IMR-90 (cell line): ENCODE data around the gene EXOC3L4. TPM values are rescaled to one million over a fixed set of nuclear protein-coding genes. Genes with fewer than 3 reads are reported as not detected.

Source experiments
- ATAC-seq: fragments of 200-7000 bp; cut with Tn5 transposase; 2 replicates; pipeline ENCODE4 v1.9.1; 2020; ENCODE audit warnings: low read depth, mild to moderate bottlenecking, moderate library complexity
- BruUV-seq: library from RNA; stranded (reverse); fragments of 400-500 nt; replicated peaks from 2 replicates; lab custom pipeline; 2021; lab: Mats Ljungman, UMichigan
- CTCF ChIA-PET: fragments of 300-600 bp; formaldehyde crosslinking; extraction: SDS; loops from one replicate; lab custom pipeline; 2021; ENCODE audit warnings: antibody characterized with exemption; lab: Yijun Ruan, JAX
- POLR2A ChIA-PET: fragments of 300-600 bp; sonication (Branson Sonifier 250); formaldehyde crosslinking; loops from one replicate; lab custom pipeline; 2022; ENCODE audit warnings: antibody characterized with exemption; ENCODE audit not compliant: unreplicated experiment; lab: Charles Lee
- DNase-seq: peaks from one replicate; pipeline ENCODE4 v3.0.0; 2013
- H2AFZ ChIP-seq: replicated peaks from 2 replicates; pipeline ENCODE3; 2013; ENCODE audit warnings: low read length, mild to moderate bottlenecking; ENCODE audit not compliant: poor library complexity
- H2AK5ac ChIP-seq: 2 replicates; pipeline ENCODE4 v1.6.1; 2013; ENCODE audit warnings: low read depth, low read length, inconsistent platforms
- H2AK9ac ChIP-seq: replicated peaks from 2 replicates; pipeline ENCODE3; 2013; ENCODE audit warnings: mild to moderate bottlenecking, low read depth, low read length, moderate library complexity; ENCODE audit not compliant: poor library complexity
- H2BK120ac ChIP-seq: 2 replicates; pipeline ENCODE4 v1.6.1; 2013; ENCODE audit warnings: low read depth, low read length, inconsistent platforms
- H2BK15ac ChIP-seq: 3 replicates; pipeline ENCODE4 v1.6.1; 2013; ENCODE audit warnings: low read depth, low read length, inconsistent platforms
- H2BK20ac ChIP-seq: 2 replicates; pipeline ENCODE4 v1.6.1; 2013; ENCODE audit warnings: low read depth, mild to moderate bottlenecking, inconsistent platforms, low read length, moderate library complexity
- H2BK5ac ChIP-seq: 2 replicates; pipeline ENCODE4 v1.6.1; 2013; ENCODE audit warnings: mild to moderate bottlenecking, low read depth, low read length, inconsistent platforms; ENCODE audit not compliant: poor library complexity, severe bottlenecking
- H3K14ac ChIP-seq: replicated peaks from 2 replicates; pipeline ENCODE4 v1.6.1; 2013; ENCODE audit warnings: low read depth, low read length, inconsistent platforms
- H3K18ac ChIP-seq: 2 replicates; pipeline ENCODE4 v1.6.1; 2013; ENCODE audit warnings: low read depth, low read length, control low read depth
- H3K23ac ChIP-seq: 2 replicates; pipeline ENCODE4 v1.6.1; 2013; ENCODE audit warnings: low read depth, low read length, inconsistent platforms
- H3K27ac ChIP-seq: 2 replicates; pipeline ENCODE4 v1.5.1; 2013; ENCODE audit warnings: mild to moderate bottlenecking, control low read depth, low read length; ENCODE audit not compliant: insufficient read depth
- H3K27me3 ChIP-seq: 2 replicates; pipeline ENCODE4 v1.6.1; 2013; ENCODE audit warnings: low read length; ENCODE audit not compliant: control insufficient read depth, insufficient read depth
- H3K36me3 ChIP-seq: 2 replicates; pipeline ENCODE4 v1.6.1; 2013; ENCODE audit warnings: low read length, mixed read lengths; ENCODE audit not compliant: control insufficient read depth, insufficient read depth
- H3K4ac ChIP-seq: 2 replicates; pipeline ENCODE4 v1.6.1; 2013; ENCODE audit warnings: low read depth, low read length, inconsistent platforms
- H3K4me1 ChIP-seq: 2 replicates; pipeline ENCODE4 v1.6.1; 2013; ENCODE audit warnings: low read length, mixed read lengths; ENCODE audit not compliant: control insufficient read depth, insufficient read depth
- H3K4me2 ChIP-seq: 2 replicates; pipeline ENCODE4 v1.6.1; 2013; ENCODE audit warnings: low read depth, mild to moderate bottlenecking, control low read depth, low read length, moderate library complexity
- H3K4me3 ChIP-seq: 2 replicates; pipeline ENCODE4 v1.5.1; 2013; ENCODE audit warnings: low read depth, mild to moderate bottlenecking, control low read depth, low read length, moderate library complexity; ENCODE audit not compliant: insufficient read depth
- H3K56ac ChIP-seq: 2 replicates; pipeline ENCODE4 v1.6.1; 2013; ENCODE audit warnings: low read length, inconsistent platforms; ENCODE audit not compliant: insufficient read depth; ENCODE audit errors: extremely low read depth
- H3K79me1 ChIP-seq, 2 experiments: 2 replicates each; pipeline ENCODE4 v1.6.1; 2013; ENCODE audit warnings: low read length in 2 of 2, inconsistent platforms in 1 of 2, low read depth in 1 of 2
- H3K9ac ChIP-seq: 2 replicates; pipeline ENCODE4 v1.6.1; 2013; ENCODE audit warnings: low read depth, low read length, control low read depth
- H3K9me1 ChIP-seq: 2 replicates; pipeline ENCODE4 v1.6.1; 2013; ENCODE audit warnings: low read length, inconsistent platforms; ENCODE audit not compliant: insufficient read depth
- H3K9me3 ChIP-seq: 2 replicates; pipeline ENCODE4 v1.6.1; 2013; ENCODE audit warnings: low read length; ENCODE audit not compliant: control insufficient read depth, insufficient read depth
- H4K20me1 ChIP-seq: 2 replicates; pipeline ENCODE4 v1.6.1; 2013; ENCODE audit warnings: low read length, inconsistent platforms; ENCODE audit not compliant: insufficient read depth
- H4K5ac ChIP-seq: 2 replicates; pipeline ENCODE4 v1.6.1; 2013; ENCODE audit warnings: mild to moderate bottlenecking, low read depth, low read length, control low read depth
- H4K8ac ChIP-seq, 2 experiments: 2 replicates each; pipeline ENCODE4 v1.6.1; 2013; ENCODE audit warnings: low read depth in 2 of 2, low read length in 2 of 2, control low read depth in 1 of 2, inconsistent platforms in 1 of 2
- H4K91ac ChIP-seq: 2 replicates; pipeline ENCODE4 v1.6.1; 2013; ENCODE audit warnings: low read depth, low read length, inconsistent platforms; ENCODE audit not compliant: insufficient read depth
- CEBPB ChIP-seq: IDR thresholded peaks from 2 replicates; pipeline ENCODE4 v1.6.1; 2012; ENCODE audit warnings: low read depth, low read length, improper control_type of control experiment
- CHD1 ChIP-seq: IDR thresholded peaks from 2 replicates; pipeline ENCODE4 v1.6.1; 2012; ENCODE audit warnings: low read depth, low read length, improper control_type of control experiment
- FOS ChIP-seq: fragments of 150-350 bp; IDR thresholded peaks from 2 replicates; pipeline ENCODE4 v1.6.1; 2016; ENCODE audit warnings: low read depth, low read length
- MAFK ChIP-seq: IDR thresholded peaks from 2 replicates; pipeline ENCODE4 v1.6.1; 2012; ENCODE audit warnings: low read depth, low read length, improper control_type of control experiment
- MAZ ChIP-seq: IDR thresholded peaks from 2 replicates; pipeline ENCODE4 v1.6.1; 2012; ENCODE audit warnings: low read depth, mild to moderate bottlenecking, low read length, improper control_type of control experiment, moderate library complexity, borderline replicate concordance
- MXI1 ChIP-seq: IDR thresholded peaks from 2 replicates; pipeline ENCODE4 v1.6.1; 2012; ENCODE audit warnings: low read depth, mild to moderate bottlenecking, low read length, moderate library complexity, borderline replicate concordance
- POLR2A ChIP-seq: IDR thresholded peaks from 2 replicates; pipeline ENCODE4 v1.6.1; 2012; ENCODE audit warnings: mild to moderate bottlenecking, low read depth, low read length
- RCOR1 ChIP-seq: IDR thresholded peaks from 2 replicates; pipeline ENCODE4 v1.6.1; 2012; ENCODE audit warnings: mild to moderate bottlenecking, low read length, improper control_type of control experiment; ENCODE audit not compliant: insufficient replicate concordance
- SMC3 ChIP-seq: fragments of 150-350 bp; IDR thresholded peaks from 2 replicates; pipeline ENCODE4 v1.6.1; 2016; ENCODE audit warnings: low read depth, mild to moderate bottlenecking, antibody characterized with exemption, low read length, moderate library complexity
- WGBS, 2 experiments: methylation state at CpG; one replicate each; pipeline versions ENCODE4 v1.1.5 to v1.1.7; 2013; ENCODE audit warnings: missing lambda C conversion rate in 2 of 2; ENCODE audit not compliant: insufficient read length in 1 of 2; ENCODE audit errors: extremely low coverage in 2 of 2; 5-methylcytosine and 5-hydroxymethylcytosine counted together
- dilution Hi-C: fragments of 300-500 bp; cut with HindIII; formaldehyde crosslinking; loops from one replicate; pipeline ENCODE4 v1.14.3; 2018; ENCODE audit warnings: low sequenced_read_pairs; ENCODE audit not compliant: unreplicated experiment
- in situ Hi-C: fragments of 300-500 bp; cut with MboI; formaldehyde crosslinking; loops from 3 replicates; pipeline ENCODE4 v1.14.3; 2019; ENCODE audit warnings: low sequenced_read_pairs, inconsistent platforms, mixed read lengths
- intact Hi-C: fragments of 100-400 bp; cut with micrococcal nuclease; formaldehyde crosslinking; loops from 2 replicates; pipeline ENCODE4 v1.10.0; 2022
- polyA plus RNA-seq, 3 experiments: library from polyadenylated mRNA; depleted of rRNA; stranded (reverse); fragments of >200 nt; gene quantifications; 2 replicates each; pipeline ENCODE4 v1.2.3, GENCODE V29; 2012; ENCODE audit warnings: low replicate concordance in 1 of 3
- total RNA-seq: library from RNA; depleted of rRNA; stranded (reverse); fragments of >200 nt; gene quantifications from 2 replicates; pipeline ENCODE4 v1.2.3, GENCODE V29; 2012
- TF ChIP-seq, protein P1 (sequence below): fragments of 150-350 bp; IDR thresholded peaks from 2 replicates; pipeline ENCODE4 v1.6.1; 2017; ENCODE audit warnings: mild to moderate bottlenecking, antibody characterized with exemption, low read length, low read depth
- TF ChIP-seq, protein P2 (sequence below): conservative IDR thresholded peaks from 2 replicates; pipeline ENCODE4 v1.5.1; 2012; ENCODE audit warnings: mild to moderate bottlenecking, low read depth, low read length, improper control_type of control experiment
- TF ChIP-seq, protein P3 (sequence below): fragments of 150-350 bp; IDR thresholded peaks from 2 replicates; pipeline ENCODE4 v1.6.1; 2016; ENCODE audit warnings: low read depth, mild to moderate bottlenecking, low read length, moderate library complexity, borderline replicate concordance

The EXOC3L4 gene
- total and polyA plus RNA-seq, 2 of the 4 experiments (the other 2 are of a cell fraction): not detected

DNA sequence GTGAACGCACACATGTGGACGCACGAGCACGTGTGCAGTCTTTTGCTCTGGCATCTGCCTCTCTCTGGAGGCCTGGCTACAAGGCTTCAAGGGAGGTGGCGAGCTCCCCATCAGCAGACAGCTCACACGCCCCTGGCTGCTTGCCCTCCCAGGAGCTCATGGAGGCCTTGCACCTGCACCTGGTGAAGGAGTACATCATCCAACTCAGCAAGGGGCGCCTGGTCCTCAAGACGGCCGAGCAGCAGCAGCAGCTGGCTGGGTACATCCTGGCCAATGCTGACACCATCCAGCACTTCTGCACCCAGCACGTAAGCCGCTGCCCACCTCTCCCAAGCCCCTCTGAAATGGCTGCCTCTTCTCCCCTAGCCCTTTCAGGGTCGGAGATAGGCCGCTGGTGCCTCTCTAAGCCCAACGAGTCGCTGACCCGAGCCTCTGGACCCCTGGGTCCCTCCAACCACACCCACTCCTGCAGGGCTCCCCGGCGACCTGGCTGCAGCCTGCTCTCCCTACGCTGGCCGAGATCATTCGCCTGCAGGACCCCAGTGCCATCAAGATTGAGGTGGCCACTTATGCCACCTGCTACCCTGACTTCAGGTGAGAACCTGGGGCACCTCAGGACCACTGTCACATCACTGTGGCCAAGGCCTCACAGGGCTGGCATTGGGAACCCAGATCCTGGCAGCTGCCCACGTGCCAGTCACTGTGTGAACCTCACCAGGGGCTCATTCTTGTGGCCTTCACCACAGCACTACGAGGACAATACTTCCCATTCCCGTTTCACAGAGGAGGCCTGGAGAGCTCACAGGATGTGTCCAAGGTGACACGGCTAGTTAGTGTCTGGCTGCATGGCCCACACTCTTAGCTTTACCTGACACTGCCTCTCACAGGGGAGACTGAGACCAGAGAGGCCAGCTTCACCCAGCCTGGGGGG lies 39.0 kb downstream of the EXOC3L4 start (continued):
- TF ChIP-seq MXI1: no peak

DNA sequence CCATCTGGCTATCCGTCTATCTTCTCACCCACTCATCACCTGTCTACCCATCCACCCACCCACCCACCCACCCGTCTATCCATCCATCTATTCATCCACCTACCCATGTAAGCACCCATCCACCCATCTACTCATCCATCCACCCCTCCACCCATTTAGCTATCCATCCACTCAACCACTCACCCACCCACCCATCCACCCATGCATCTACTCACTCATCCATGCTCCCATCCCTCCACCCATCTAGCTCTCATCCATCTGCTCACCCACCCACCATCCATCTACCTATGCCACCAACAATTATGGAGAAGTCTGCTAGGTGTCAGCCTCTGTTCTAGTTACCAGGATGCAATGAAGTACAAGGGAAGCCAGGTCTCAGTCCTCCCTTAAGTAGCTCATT lies 39.9 kb downstream of the EXOC3L4 start:
- DNase-seq: no peak
- H4K8ac ChIP-seq: no peak overlapping the region
- no peaks in the 10 kb centered on the region; a peak in 1 of 4 replicates for H3K79me1 ChIP-seq
- POLR2A ChIA-PET: no interaction called here
- H3K18ac ChIP-seq: no peak overlapping the region
- H4K5ac ChIP-seq: no peak overlapping the region
- no peak overlapping the region for H2BK15ac ChIP-seq
- no peak overlapping the region for H2AFZ ChIP-seq
- H3K56ac ChIP-seq: no peak overlapping the region
- ATAC-seq: no peak
- intact Hi-C loops: no loop called here
- peaks cover 3% of the 10 kb centered on the region; the same call in 1 of the 2 replicates for H4K20me1 ChIP-seq
- H2AK9ac ChIP-seq: no peak overlapping the region
- H3K9me1 ChIP-seq: peaks cover 13% of the 10 kb centered on the region
- no peak overlapping the region for H2BK5ac ChIP-seq
- dilution Hi-C loops: no loop called here
- H3K14ac ChIP-seq: no peak overlapping the region
- no peak overlapping the region for H3K4me3 ChIP-seq
- CTCF ChIA-PET: no interaction called here
- H3K27me3 ChIP-seq: no peaks in the 10 kb centered on the region
- peaks cover 18% of the 10 kb centered on the region for H3K4me1 ChIP-seq
- H3K4me2 ChIP-seq: no peak overlapping the region
- no TSS peak for BruUV-seq
- no CpG with 5 or more reads among the region's 2 CpGs for WGBS, 2 experiments
- no peaks in the 10 kb centered on the region for H3K9me3 ChIP-seq
- H3K27ac ChIP-seq: no peak overlapping the region
- H3K23ac ChIP-seq: no peak overlapping the region
- H3K36me3 ChIP-seq: no peaks in the 10 kb centered on the region
- H2BK20ac ChIP-seq: no peak overlapping the region
- in situ Hi-C loops: no loop called here
- H2AK5ac ChIP-seq: 0 out of 2 replicates have a peak overlapping the region, but pooled peaks have one; percentile 15
- H2BK120ac ChIP-seq: no peak overlapping the region
- no peak overlapping the region for H3K4ac ChIP-seq
- H4K91ac ChIP-seq: no peak overlapping the region
- no peak overlapping the region for H3K9ac ChIP-seq
- TF ChIP-seq, protein P1, sequence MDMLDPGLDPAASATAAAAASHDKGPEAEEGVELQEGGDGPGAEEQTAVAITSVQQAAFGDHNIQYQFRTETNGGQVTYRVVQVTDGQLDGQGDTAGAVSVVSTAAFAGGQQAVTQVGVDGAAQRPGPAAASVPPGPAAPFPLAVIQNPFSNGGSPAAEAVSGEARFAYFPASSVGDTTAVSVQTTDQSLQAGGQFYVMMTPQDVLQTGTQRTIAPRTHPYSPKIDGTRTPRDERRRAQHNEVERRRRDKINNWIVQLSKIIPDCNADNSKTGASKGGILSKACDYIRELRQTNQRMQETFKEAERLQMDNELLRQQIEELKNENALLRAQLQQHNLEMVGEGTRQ: no peak
- no peak for TF ChIP-seq POLR2A
- TF ChIP-seq CHD1: no peak
- no peak for TF ChIP-seq FOS
- no peak for TF ChIP-seq MAZ
- no peak for TF ChIP-seq MXI1
- no peak for TF ChIP-seq SMC3
- TF ChIP-seq RCOR1: no peak
- TF ChIP-seq MAFK: no peak
- TF ChIP-seq, protein P2, sequence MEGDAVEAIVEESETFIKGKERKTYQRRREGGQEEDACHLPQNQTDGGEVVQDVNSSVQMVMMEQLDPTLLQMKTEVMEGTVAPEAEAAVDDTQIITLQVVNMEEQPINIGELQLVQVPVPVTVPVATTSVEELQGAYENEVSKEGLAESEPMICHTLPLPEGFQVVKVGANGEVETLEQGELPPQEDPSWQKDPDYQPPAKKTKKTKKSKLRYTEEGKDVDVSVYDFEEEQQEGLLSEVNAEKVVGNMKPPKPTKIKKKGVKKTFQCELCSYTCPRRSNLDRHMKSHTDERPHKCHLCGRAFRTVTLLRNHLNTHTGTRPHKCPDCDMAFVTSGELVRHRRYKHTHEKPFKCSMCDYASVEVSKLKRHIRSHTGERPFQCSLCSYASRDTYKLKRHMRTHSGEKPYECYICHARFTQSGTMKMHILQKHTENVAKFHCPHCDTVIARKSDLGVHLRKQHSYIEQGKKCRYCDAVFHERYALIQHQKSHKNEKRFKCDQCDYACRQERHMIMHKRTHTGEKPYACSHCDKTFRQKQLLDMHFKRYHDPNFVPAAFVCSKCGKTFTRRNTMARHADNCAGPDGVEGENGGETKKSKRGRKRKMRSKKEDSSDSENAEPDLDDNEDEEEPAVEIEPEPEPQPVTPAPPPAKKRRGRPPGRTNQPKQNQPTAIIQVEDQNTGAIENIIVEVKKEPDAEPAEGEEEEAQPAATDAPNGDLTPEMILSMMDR: no peak
- TF ChIP-seq, protein P3, sequence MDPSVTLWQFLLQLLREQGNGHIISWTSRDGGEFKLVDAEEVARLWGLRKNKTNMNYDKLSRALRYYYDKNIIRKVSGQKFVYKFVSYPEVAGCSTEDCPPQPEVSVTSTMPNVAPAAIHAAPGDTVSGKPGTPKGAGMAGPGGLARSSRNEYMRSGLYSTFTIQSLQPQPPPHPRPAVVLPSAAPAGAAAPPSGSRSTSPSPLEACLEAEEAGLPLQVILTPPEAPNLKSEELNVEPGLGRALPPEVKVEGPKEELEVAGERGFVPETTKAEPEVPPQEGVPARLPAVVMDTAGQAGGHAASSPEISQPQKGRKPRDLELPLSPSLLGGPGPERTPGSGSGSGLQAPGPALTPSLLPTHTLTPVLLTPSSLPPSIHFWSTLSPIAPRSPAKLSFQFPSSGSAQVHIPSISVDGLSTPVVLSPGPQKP: no peak
- no peak for TF ChIP-seq CEBPB
